Colonic mucosa (tissue), 4 donors: ENCODE measurements around the gene MRPL4. TPM values are rescaled to one million over a fixed set of nuclear protein-coding genes. Genes with fewer than 3 reads are reported as not detected.
A peak's percentile ranks its signal among the peaks of the same experiment; 100 is the strongest.

Source experiments
- DNase-seq: peaks from one replicate; pipeline ENCODE4 v3.0.0-alpha.2; 2020
- H3K27ac ChIP-seq: fragments of 200-600 bp; one replicate; pipeline ENCODE4 v1.8.0; 2021
- H3K27me3 ChIP-seq: fragments of 200-600 bp; one replicate; pipeline ENCODE4 v1.8.0; 2021
- H3K36me3 ChIP-seq: fragments of 200-600 bp; one replicate; pipeline ENCODE4 v1.8.0; 2021
- H3K4me1 ChIP-seq: fragments of 200-600 bp; one replicate; pipeline ENCODE4 v1.8.0; 2021; ENCODE audit warnings: mild to moderate bottlenecking
- H3K4me3 ChIP-seq: fragments of 200-600 bp; one replicate; pipeline ENCODE4 v1.8.0; 2021
- H3K9ac ChIP-seq, 2 donors: one replicate each; pipeline ENCODE4 v1.7.0; 2013; ENCODE audit warnings: control low read depth in 2 of 2, low read depth in 2 of 2, low read length in 2 of 2
- H3K9me3 ChIP-seq: fragments of 200-600 bp; one replicate; pipeline ENCODE4 v1.8.0; 2021
- CTCF ChIP-seq: fragments of 200-600 bp; IDR thresholded peaks from one replicate; pipeline ENCODE4 v1.8.0; 2022; ENCODE audit warnings: antibody characterized with exemption, mild to moderate bottlenecking
- intact Hi-C: fragments of 100-400 bp; cut with DNase I; formaldehyde crosslinking; loops from one replicate; pipeline ENCODE4 v1.14.1; 2022
- total RNA-seq, 2 donors: library from RNA; stranded (reverse); fragmentation: NEBNext Ultra II Directional in 1 of 2; extraction: Animal tissue kit (Norgen Biotek cat#: 25700) in 1 of 2; gene quantifications; one replicate each; pipeline ENCODE4 v1.2.1, GENCODE V29; 2021
- donor health status: healthy.
- donor health status: DM: no; HTN: no; CAD: no.
- donor health status: DM: no; HTN: no; CAD: no.

MRPL4 gene
- total RNA-seq, 2 donors from 2014 or later, result 48.9 to 116 TPM

DNA sequence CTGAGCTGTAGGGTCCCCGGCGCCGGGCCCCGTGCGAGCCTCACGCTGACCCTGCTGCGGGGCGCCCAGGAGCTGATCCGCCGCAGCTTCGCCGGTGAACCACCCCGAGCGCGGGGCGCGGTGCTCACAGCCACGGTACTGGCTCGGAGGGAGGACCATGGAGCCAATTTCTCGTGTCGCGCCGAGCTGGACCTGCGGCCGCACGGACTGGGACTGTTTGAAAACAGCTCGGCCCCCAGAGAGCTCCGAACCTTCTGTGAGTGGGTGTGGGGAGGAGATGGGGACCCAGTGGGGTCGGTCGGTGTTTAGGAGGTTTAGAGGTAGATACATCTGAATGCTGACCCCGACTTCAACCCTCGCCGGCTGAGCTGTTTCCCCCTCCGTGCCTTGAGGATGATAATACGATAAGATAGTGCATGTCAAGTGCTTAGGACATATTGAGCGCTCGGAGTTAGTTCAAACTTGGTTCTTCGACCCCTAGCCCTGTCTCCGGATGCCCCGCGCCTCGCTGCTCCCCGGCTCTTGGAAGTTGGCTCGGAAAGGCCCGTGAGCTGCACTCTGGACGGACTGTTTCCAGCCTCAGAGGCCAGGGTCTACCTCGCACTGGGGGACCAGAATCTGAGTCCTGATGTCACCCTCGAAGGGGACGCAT lies 39.7 kb downstream of the MRPL4 start:
- TF ChIP-seq CTCF, result no peak
- Histone ChIP-seq H3K27ac (no peak overlapping the region), H3K9me3 (no peaks in the 10 kb centered on the region), H3K36me3 (no peaks in the 10 kb centered on the region), H3K9ac (peak overlapping the region; percentile 40 to 48), H3K4me1 (peaks cover 53% of the 10 kb centered on the region), H3K4me3 (peak overlapping the region; percentile 42), H3K27me3 (peaks cover 86% of the 10 kb centered on the region)
- intact Hi-C loops, result no loop called here
- DNase-seq, result no peak

- peak; percentile 92 for DNase-seq
- peak overlapping the region; percentile 42 for H3K4me3 ChIP-seq
- intact Hi-C loops, result no loop called here
- H3K27ac ChIP-seq, result no peak overlapping the region
- H3K36me3 ChIP-seq, result no peaks in the 10 kb centered on the region
- peaks cover 46% of the 10 kb centered on the region for H3K4me1 ChIP-seq
- H3K27me3 ChIP-seq, result peaks cover 88% of the 10 kb centered on the region
- H3K9me3 ChIP-seq, result no peaks in the 10 kb centered on the region
- TF ChIP-seq CTCF, result no peak
- H3K9ac ChIP-seq, result peak overlapping the region in 1 of 2 donors; percentile 40
Measured at GRCh38 chr19:10292206-10292788, 40.3 kb downstream of the MRPL4 start.

GRCh38 chr19:10292789-10293636 lies 41.0 kb downstream of the MRPL4 start:
- no peak for DNase-seq
- Histone ChIP-seq H3K36me3 (no peaks in the 10 kb centered on the region), H3K9ac (peak overlapping the region in 1 of 2 donors; percentile 5), H3K27me3 (peaks cover 81% of the 10 kb centered on the region), H3K27ac (no peak overlapping the region), H3K9me3 (no peaks in the 10 kb centered on the region), H3K4me1 (peaks cover 44% of the 10 kb centered on the region), H3K4me3 (peak overlapping the region; percentile 42)
- intact Hi-C loops, result no loop called here
- no peak for TF ChIP-seq CTCF

- peaks cover 76% of the 10 kb centered on the region for H3K27me3 ChIP-seq
- H3K27ac ChIP-seq, result no peak overlapping the region
- no peaks in the 10 kb centered on the region for H3K9me3 ChIP-seq
- TF ChIP-seq CTCF, result no peak
- H3K4me3 ChIP-seq, result no peak overlapping the region
- DNase-seq, result no peak
- H3K9ac ChIP-seq, result no peak overlapping the region
- H3K4me1 ChIP-seq, result peaks cover 41% of the 10 kb centered on the region
- intact Hi-C loops, result no loop called here
- no peaks in the 10 kb centered on the region for H3K36me3 ChIP-seq
Measured at GRCh38 chr19:10293637-10294367, 41.8 kb downstream of the MRPL4 start.

DNA sequence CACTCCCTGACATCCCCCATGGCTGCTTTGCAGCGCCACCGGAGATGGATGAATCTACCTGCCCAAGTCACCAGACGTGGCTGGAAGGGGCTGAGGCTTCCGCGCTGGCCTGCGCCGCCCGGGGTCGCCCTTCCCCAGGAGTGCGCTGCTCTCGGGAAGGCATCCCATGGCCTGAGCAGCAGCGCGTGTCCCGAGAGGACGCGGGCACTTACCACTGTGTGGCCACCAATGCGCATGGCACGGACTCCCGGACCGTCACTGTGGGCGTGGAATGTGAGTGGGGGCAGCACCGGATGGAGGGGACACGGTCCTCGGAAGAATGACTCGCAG lies 42.3 kb downstream of the MRPL4 start:
- Histone ChIP-seq H3K27ac (no peak overlapping the region), H3K4me3 (no peak overlapping the region), H3K36me3 (no peaks in the 10 kb centered on the region), H3K27me3 (peaks cover 71% of the 10 kb centered on the region), H3K4me1 (peaks cover 36% of the 10 kb centered on the region), H3K9ac (no peak overlapping the region), H3K9me3 (no peaks in the 10 kb centered on the region)
- intact Hi-C loops, result no loop called here
- TF ChIP-seq CTCF, result no peak
- DNase-seq, result no peak
